Mammary epithelial cell (primary cell): Measurements from ENCODE around the gene KRTAP5-1.

Experiments
- EZH2 ChIP-seq: IDR thresholded peaks from 2 replicates; pipeline ENCODE4 v1.6.1; 2012; ENCODE audit warnings: low read length, inconsistent platforms, borderline replicate concordance
- TF ChIP-seq, protein P1 (sequence below), 2 donors: IDR thresholded peaks in 1 of 2; conservative IDR thresholded peaks in 1 of 2; 2 replicates each; pipeline ENCODE4 v1.5.1; 2011 to 2012; ENCODE audit warnings: inconsistent platforms in 2 of 2, low read length in 2 of 2, mild to moderate bottlenecking in 2 of 2, control low read depth in 1 of 2, low read depth in 1 of 2; ENCODE audit not compliant: insufficient read depth in 1 of 2; ENCODE audit errors: extremely low read depth in 1 of 2

DNA sequence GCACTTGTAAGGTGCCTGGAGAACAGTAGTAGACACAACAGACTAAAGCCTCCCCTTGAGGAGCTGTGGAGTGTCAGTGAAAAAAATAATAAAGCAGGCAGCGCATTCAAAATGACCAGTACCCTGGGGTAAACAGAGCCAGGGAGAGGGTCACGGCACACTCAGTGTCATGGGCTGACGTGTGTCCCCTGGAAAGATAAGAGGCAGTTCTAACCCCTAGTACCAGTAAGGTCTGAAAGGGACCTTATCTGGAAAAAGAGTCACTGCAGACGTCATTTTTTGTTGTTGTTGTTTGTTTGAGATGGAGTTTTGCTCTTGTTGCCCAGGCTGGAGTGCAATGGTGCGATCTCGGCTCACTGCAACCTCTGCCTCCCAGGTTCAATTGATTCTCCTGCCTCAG lies 45.0 kb downstream of the KRTAP5-1 start:
- no peak for TF ChIP-seq EZH2
- TF ChIP-seq, protein P1, sequence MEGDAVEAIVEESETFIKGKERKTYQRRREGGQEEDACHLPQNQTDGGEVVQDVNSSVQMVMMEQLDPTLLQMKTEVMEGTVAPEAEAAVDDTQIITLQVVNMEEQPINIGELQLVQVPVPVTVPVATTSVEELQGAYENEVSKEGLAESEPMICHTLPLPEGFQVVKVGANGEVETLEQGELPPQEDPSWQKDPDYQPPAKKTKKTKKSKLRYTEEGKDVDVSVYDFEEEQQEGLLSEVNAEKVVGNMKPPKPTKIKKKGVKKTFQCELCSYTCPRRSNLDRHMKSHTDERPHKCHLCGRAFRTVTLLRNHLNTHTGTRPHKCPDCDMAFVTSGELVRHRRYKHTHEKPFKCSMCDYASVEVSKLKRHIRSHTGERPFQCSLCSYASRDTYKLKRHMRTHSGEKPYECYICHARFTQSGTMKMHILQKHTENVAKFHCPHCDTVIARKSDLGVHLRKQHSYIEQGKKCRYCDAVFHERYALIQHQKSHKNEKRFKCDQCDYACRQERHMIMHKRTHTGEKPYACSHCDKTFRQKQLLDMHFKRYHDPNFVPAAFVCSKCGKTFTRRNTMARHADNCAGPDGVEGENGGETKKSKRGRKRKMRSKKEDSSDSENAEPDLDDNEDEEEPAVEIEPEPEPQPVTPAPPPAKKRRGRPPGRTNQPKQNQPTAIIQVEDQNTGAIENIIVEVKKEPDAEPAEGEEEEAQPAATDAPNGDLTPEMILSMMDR (conservative IDR thresholded peaks at IDR 0.05 in 1 of 2, IDR thresholded peaks at IDR 0.05 in 1 of 2; ENCODE audit: extremely low read depth in 1 of 2, insufficient read depth in 1 of 2, low read depth in 1 of 2, low read length in 2 of 2), result no peak
